HCT116 (cell line): Measurements from ENCODE around the gene NCMAP.

ENCODE experiments used
- EZH2 ChIP-seq: fragments of 200-600 bp; sonication (generic); IDR thresholded peaks from 2 replicates; pipeline ENCODE4 v1.6.1; 2017; ENCODE audit warnings: antibody characterized with exemption, mixed run types
- POLR2A ChIP-seq: IDR thresholded peaks from 2 replicates; pipeline ENCODE4 v1.7.0; 2011; ENCODE audit warnings: borderline replicate concordance; ENCODE audit not compliant: insufficient read depth, insufficient read length; ENCODE audit errors: extremely low read depth
- RAD21 ChIP-seq: IDR thresholded peaks from 2 replicates; pipeline ENCODE4 v1.6.1; 2012; ENCODE audit warnings: low read depth, mild to moderate bottlenecking
- YY1 ChIP-seq: IDR thresholded peaks from 2 replicates; pipeline ENCODE4 v1.6.1; 2011; ENCODE audit warnings: low read length, low read depth, moderate library complexity, mild to moderate bottlenecking; ENCODE audit not compliant: insufficient replicate concordance; ENCODE audit errors: extremely low read depth
- ZFX ChIP-seq: fragments of 450-650 bp; IDR thresholded peaks from 2 replicates; pipeline ENCODE4 v1.6.1; 2017
- ZNF274 ChIP-seq: fragments of 200-500 bp; sonication (Bioruptor generic); IDR thresholded peaks from 2 replicates; pipeline ENCODE4 v1.6.1; 2014; ENCODE audit warnings: mild to moderate bottlenecking, low read depth, low read length, inconsistent platforms
- TF ChIP-seq, protein P1 (sequence below), 3 experiments: fragments of 200-600 bp in 1 of 3; sonication (generic) in 1 of 3; IDR thresholded peaks in 2 of 3; conservative IDR thresholded peaks in 1 of 3; 2 replicates each; pipeline ENCODE4 v1.5.1; 2012 to 2017; ENCODE audit warnings: low read depth in 2 of 3, low read length in 2 of 3, antibody characterized with exemption in 1 of 3, borderline replicate concordance in 1 of 3, control low read depth in 1 of 3, mild to moderate bottlenecking in 1 of 3, mixed read lengths in 1 of 3, mixed run types in 1 of 3, moderate library complexity in 1 of 3; ENCODE audit not compliant: insufficient read depth in 1 of 3

DNA sequence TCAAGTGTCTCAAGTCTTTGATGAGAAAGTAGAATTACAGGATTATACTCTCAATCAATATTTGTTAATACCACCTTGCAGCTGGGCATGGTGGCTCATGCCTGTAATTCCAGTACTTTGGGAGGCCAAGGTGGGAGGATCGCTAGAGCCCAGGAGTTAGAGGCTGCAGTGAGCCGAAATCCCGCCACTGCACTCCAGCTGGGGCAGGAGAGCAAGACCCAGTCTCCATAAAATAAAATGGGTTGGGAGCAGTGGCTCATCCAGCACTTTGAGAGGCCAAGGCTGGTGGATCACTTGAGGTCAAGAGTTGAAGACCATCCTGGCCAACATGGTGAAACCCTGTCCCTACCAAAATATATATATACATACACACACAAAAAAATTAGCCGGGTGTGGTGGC, 1.2 kb upstream of the NCMAP start:
- TF ChIP-seq EZH2 (no peak), YY1 (no peak), POLR2A (no peak), ZNF274 (no peak), ZFX (no peak), RAD21 (no peak)
- TF ChIP-seq, protein P1, sequence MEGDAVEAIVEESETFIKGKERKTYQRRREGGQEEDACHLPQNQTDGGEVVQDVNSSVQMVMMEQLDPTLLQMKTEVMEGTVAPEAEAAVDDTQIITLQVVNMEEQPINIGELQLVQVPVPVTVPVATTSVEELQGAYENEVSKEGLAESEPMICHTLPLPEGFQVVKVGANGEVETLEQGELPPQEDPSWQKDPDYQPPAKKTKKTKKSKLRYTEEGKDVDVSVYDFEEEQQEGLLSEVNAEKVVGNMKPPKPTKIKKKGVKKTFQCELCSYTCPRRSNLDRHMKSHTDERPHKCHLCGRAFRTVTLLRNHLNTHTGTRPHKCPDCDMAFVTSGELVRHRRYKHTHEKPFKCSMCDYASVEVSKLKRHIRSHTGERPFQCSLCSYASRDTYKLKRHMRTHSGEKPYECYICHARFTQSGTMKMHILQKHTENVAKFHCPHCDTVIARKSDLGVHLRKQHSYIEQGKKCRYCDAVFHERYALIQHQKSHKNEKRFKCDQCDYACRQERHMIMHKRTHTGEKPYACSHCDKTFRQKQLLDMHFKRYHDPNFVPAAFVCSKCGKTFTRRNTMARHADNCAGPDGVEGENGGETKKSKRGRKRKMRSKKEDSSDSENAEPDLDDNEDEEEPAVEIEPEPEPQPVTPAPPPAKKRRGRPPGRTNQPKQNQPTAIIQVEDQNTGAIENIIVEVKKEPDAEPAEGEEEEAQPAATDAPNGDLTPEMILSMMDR (IDR thresholded peaks at IDR 0.05 in 2 of 3, conservative IDR thresholded peaks at IDR 0.05 in 1 of 3; ENCODE audit: borderline replicate concordance in 1 of 3, insufficient read depth in 1 of 3, low read depth in 2 of 3, low read length in 2 of 3), result no peak
